Urinary bladder (tissue), 4 donors: ENCODE data around the gene C2CD2L. TPM values are rescaled to one million over a fixed set of nuclear protein-coding genes. Genes with fewer than 3 reads are reported as not detected.
A peak's percentile ranks its signal among the peaks of the same experiment; 100 is the strongest.
"Not testable (repeated sequence)": the region's sequence is repeated elsewhere in the genome, so short reads cannot be mapped to it uniquely, and the experiment has no call there.

Experiments
- DNase-seq: peaks from one replicate; pipeline ENCODE4 v3.0.0-alpha.2; 2015; ENCODE audit errors: extremely low spot score
- H3K27ac ChIP-seq: one replicate; pipeline ENCODE4 v1.5.1; 2013; ENCODE audit warnings: low read depth, mild to moderate bottlenecking, moderate library complexity
- H3K36me3 ChIP-seq: one replicate; pipeline ENCODE4 v1.6.1; 2013; ENCODE audit warnings: mild to moderate bottlenecking, moderate library complexity; ENCODE audit not compliant: insufficient read depth
- H3K4me1 ChIP-seq: one replicate; pipeline ENCODE4 v1.6.1; 2013; ENCODE audit warnings: mild to moderate bottlenecking, moderate library complexity; ENCODE audit not compliant: insufficient read depth
- H3K4me3 ChIP-seq: one replicate; pipeline ENCODE4 v1.5.1; 2013; ENCODE audit warnings: low read depth, low read length
- WGBS: extraction: QIAGEN DNeasy Blood & Tissue Kit; methylation state at CpG from one replicate; pipeline ENCODE4 v1.1.7; 2013; 5-methylcytosine and 5-hydroxymethylcytosine counted together
- polyA plus RNA-seq: library from polyadenylated mRNA; stranded (reverse); fragments of 200-250 nt; gene quantifications from one replicate; pipeline ENCODE4 v1.2.3, GENCODE V29; 2013
- total RNA-seq: library from RNA; depleted of rRNA; stranded (reverse); fragments of >200 nt; gene quantifications from one replicate; pipeline ENCODE4 v1.2.3, GENCODE V29; 2014
- donor health status: healthy with polysubstance abuse.
- donor health status: healthy.

The C2CD2L gene
- total and polyA plus RNA-seq, 2 donors, result 3.4 to 9.8 TPM

GRCh38 chr11:119134389-119134978 lies 27.3 kb downstream of the C2CD2L start:
- peaks cover 2% of the 10 kb centered on the region for H3K36me3 ChIP-seq

GRCh38 chr11:119139276-119139675 lies 32.1 kb downstream of the C2CD2L start:
- H3K27ac ChIP-seq, H3K4me1 ChIP-seq, DNase-seq, H3K36me3 ChIP-seq, H3K4me3 ChIP-seq: not testable (repeated sequence)
- WGBS, result 84% methylated on average over 10 of the region's 10 CpGs

More at GRCh38 chr11:119134389-119134978, 27.3 kb downstream of the C2CD2L start:
- no peaks in the 10 kb centered on the region for H3K4me1 ChIP-seq
- no peak overlapping the region for H3K4me3 ChIP-seq
- 68% methylated on average over 4 of the region's 4 CpGs for WGBS
- no peak overlapping the region for H3K27ac ChIP-seq
- DNase-seq, result no peak

- H3K27ac ChIP-seq, result no peak overlapping the region
- H3K36me3 ChIP-seq, result no peaks in the 10 kb centered on the region
- H3K4me1 ChIP-seq, result no peaks in the 10 kb centered on the region
- no peak overlapping the region for H3K4me3 ChIP-seq
- DNase-seq, result peak; percentile 21
- 15% methylated on average over 7 of the region's 7 CpGs for WGBS
Observed at GRCh38 chr11:119144825-119145486, 37.8 kb downstream of the C2CD2L start.

- H3K36me3 ChIP-seq, result no peaks in the 10 kb centered on the region
- WGBS, result 46% methylated on average over 3 of the region's 3 CpGs
- DNase-seq, result no peak
- H3K4me1 ChIP-seq, result no peaks in the 10 kb centered on the region
- no peak overlapping the region for H3K4me3 ChIP-seq
- H3K27ac ChIP-seq, result no peak overlapping the region
Observed at GRCh38 chr11:119145551-119145950, 38.4 kb downstream of the C2CD2L start.

- Histone ChIP-seq H3K4me1 (no peaks in the 10 kb centered on the region), H3K4me3 (no peak overlapping the region), H3K36me3 (no peaks in the 10 kb centered on the region), H3K27ac (no peak overlapping the region)
- no peak for DNase-seq
- WGBS, result 61% methylated on average over 6 of the region's 6 CpGs
Observed at GRCh38 chr11:119147604-119148333, 40.6 kb downstream of the C2CD2L start.

- no peak for DNase-seq
- H3K4me3 ChIP-seq, result peak overlapping the region; percentile 58
- no peaks in the 10 kb centered on the region for H3K36me3 ChIP-seq
- no peak overlapping the region for H3K27ac ChIP-seq
- WGBS, result under 1% methylated on average over 16 of the region's 16 CpGs
- H3K4me1 ChIP-seq, result no peaks in the 10 kb centered on the region
Observed at GRCh38 chr11:119148720-119149017, 41.5 kb downstream of the C2CD2L start.

- under 1% methylated on average over 73 of the region's 73 CpGs for WGBS
- Histone ChIP-seq H3K4me1 (no peaks in the 10 kb centered on the region), H3K4me3 (peak within 1 kb of the TSS; percentile 58), H3K27ac (no peak within 1 kb of the TSS), H3K36me3 (no peaks in the 10 kb centered on the region)
- DNase-seq, result no peak
Observed at GRCh38 chr11:119149018-119149785, 42.1 kb downstream of the C2CD2L start, which contains the start of gene ABCG4. ABCG4 (plus strand) TSS chr11:119149052; CDS start chr11:119149966, 914 bp downstream.

- 26% methylated on average over 33 of the region's 33 CpGs for WGBS
- Histone ChIP-seq H3K4me1 (no peaks in the 10 kb centered on the region), H3K4me3 (peak overlapping the region; percentile 58), H3K36me3 (no peaks in the 10 kb centered on the region), H3K27ac (no peak overlapping the region)
- DNase-seq, result no peak
Observed at GRCh38 chr11:119149786-119150275, 42.7 kb downstream of the C2CD2L start.

- Histone ChIP-seq H3K27ac (no peak overlapping the region), H3K36me3 (no peaks in the 10 kb centered on the region), H3K4me3 (no peak overlapping the region), H3K4me1 (no peaks in the 10 kb centered on the region)
- no peak for DNase-seq
- WGBS, result 79% methylated on average over 9 of the region's 9 CpGs
Observed at GRCh38 chr11:119152043-119152442, 44.9 kb downstream of the C2CD2L start.

- DNase-seq, result no peak
- no peak overlapping the region for H3K4me3 ChIP-seq
- H3K4me1 ChIP-seq, result no peaks in the 10 kb centered on the region
- no peak overlapping the region for H3K27ac ChIP-seq
- 85% methylated on average over 4 of the region's 4 CpGs for WGBS
- H3K36me3 ChIP-seq, result no peaks in the 10 kb centered on the region
Observed at GRCh38 chr11:119152604-119153003, 45.5 kb downstream of the C2CD2L start.

GRCh38 chr11:119153049-119153818 lies 46.1 kb downstream of the C2CD2L start:
- 84% methylated on average over 9 of the region's 9 CpGs for WGBS
- no peaks in the 10 kb centered on the region for H3K36me3 ChIP-seq
- H3K27ac ChIP-seq, result no peak overlapping the region
- H3K4me1 ChIP-seq, result no peaks in the 10 kb centered on the region
- no peak overlapping the region for H3K4me3 ChIP-seq
- no peak for DNase-seq

GRCh38 chr11:119154178-119154577 lies 47.0 kb downstream of the C2CD2L start:
- no peak overlapping the region for H3K4me3 ChIP-seq
- DNase-seq, result no peak
- H3K36me3 ChIP-seq, result no peaks in the 10 kb centered on the region
- 87% methylated on average over 6 of the region's 6 CpGs for WGBS
- H3K4me1 ChIP-seq, result no peaks in the 10 kb centered on the region
- H3K27ac ChIP-seq, result no peak overlapping the region
